Hepatocyte (in vitro differentiated cells): ENCODE measurements around the gene RPTOR.

ENCODE experiments used
- EZH2 ChIP-seq: fragments of 200-600 bp; sonication (generic); IDR thresholded peaks from 2 replicates; pipeline ENCODE4 v1.6.1; 2016; ENCODE audit warnings: antibody characterized with exemption, mild to moderate bottlenecking, borderline replicate concordance
- TF ChIP-seq, protein P1 (sequence below): fragments of 200-600 bp; sonication (generic); IDR thresholded peaks from 2 replicates; pipeline ENCODE4 v1.5.1; 2016; ENCODE audit warnings: antibody characterized with exemption, mild to moderate bottlenecking; ENCODE audit not compliant: poor library complexity

DNA sequence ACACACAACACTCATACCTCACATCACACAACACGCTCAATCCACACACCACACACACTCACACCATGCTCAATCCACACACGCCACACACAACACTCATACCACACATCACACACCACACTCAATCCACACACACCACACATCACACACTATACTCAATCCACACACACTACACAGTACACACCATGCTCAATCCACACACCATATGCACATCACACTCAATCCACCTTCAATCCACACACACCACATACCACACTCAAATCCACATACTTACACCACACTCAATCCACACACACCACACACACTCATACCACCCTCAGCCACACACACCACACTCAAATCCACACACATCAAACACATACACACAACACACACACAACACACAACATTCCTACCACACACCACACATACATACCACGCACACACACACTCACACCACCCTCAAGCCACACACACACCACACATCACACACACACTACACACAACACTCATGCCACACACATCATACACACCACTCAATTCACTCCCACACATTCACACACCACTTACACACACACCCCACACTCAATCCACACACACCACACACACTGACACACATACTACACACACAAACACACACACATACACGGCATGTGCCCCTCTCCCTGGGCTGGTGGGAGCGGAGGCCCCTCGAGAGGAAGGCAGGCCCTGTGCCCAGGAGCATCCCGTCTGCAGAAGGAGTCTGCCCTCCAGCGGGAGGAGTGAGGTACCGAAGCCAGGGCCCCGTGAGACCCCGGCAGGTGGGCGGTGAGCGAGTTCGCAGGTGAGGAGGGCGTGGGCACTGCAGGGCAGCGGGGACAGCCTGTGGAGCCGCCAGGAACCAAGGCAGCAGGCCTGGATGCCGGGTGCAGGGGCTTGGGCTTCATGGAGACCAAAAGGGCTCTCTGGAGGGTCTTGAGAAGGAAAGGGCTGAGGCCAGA lies 33.1 kb upstream of the RPTOR start:
- TF ChIP-seq, protein P1, sequence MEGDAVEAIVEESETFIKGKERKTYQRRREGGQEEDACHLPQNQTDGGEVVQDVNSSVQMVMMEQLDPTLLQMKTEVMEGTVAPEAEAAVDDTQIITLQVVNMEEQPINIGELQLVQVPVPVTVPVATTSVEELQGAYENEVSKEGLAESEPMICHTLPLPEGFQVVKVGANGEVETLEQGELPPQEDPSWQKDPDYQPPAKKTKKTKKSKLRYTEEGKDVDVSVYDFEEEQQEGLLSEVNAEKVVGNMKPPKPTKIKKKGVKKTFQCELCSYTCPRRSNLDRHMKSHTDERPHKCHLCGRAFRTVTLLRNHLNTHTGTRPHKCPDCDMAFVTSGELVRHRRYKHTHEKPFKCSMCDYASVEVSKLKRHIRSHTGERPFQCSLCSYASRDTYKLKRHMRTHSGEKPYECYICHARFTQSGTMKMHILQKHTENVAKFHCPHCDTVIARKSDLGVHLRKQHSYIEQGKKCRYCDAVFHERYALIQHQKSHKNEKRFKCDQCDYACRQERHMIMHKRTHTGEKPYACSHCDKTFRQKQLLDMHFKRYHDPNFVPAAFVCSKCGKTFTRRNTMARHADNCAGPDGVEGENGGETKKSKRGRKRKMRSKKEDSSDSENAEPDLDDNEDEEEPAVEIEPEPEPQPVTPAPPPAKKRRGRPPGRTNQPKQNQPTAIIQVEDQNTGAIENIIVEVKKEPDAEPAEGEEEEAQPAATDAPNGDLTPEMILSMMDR, result peak; percentile 11
- TF ChIP-seq EZH2, result no peak
